HepG2 (cell line): Measurements from ENCODE around the gene AURKA. TPM values are rescaled to one million over a fixed set of nuclear protein-coding genes. Genes with fewer than 3 reads are reported as not detected.

Experiments
- ATAC-seq: fragments of 200-7000 bp; cut with Tn5 transposase; 3 replicates; pipeline ENCODE4 v1.9.1; 2020; ENCODE audit warnings: mild to moderate bottlenecking, moderate library complexity
- BruUV-seq: library from RNA; stranded (reverse); fragments of 400-500 nt; replicated peaks from 2 replicates; lab custom pipeline; 2021; lab: Mats Ljungman, UMichigan
- CTCF ChIA-PET: fragments of 300-600 bp; formaldehyde crosslinking; extraction: SDS; loops from one replicate; lab custom pipeline; 2021; ENCODE audit warnings: low total read pairs, inconsistent platforms, low intra/inter-chr PET ratio; lab: Yijun Ruan, JAX
- POLR2A ChIA-PET: fragments of 350-600 bp; sonication (Branson Sonifier 250); formaldehyde crosslinking; loops from one replicate; lab custom pipeline; 2020; ENCODE audit warnings: antibody characterized with exemption, inconsistent platforms; lab: Yijun Ruan, JAX
- DNase-seq: peaks from one replicate; pipeline ENCODE4 v3.0.0-alpha.2; 2015; ENCODE audit warnings: low spot score
- FAIRE-seq: peaks from 3 replicates; lab custom pipeline; 2011; peaks lifted over from hg19 to GRCh38; lab: Jason Lieb, UNC
- H2AFZ ChIP-seq: one replicate; pipeline ENCODE4 v1.6.1; 2011; ENCODE audit warnings: low read length, inconsistent platforms
- H3K27ac ChIP-seq: fragments of 300-600 bp; 3 replicates; pipeline ENCODE4 v1.8.0; 2011; ENCODE audit warnings: mixed run types, mild to moderate bottlenecking, mixed read lengths, low read length, inconsistent platforms; ENCODE audit not compliant: insufficient read depth; ENCODE audit errors: extremely low read length
- H3K27me3 ChIP-seq, 2 experiments: fragments of 200-600 bp in 1 of 2; 2 replicates in 1 of 2; 3 replicates in 1 of 2; pipeline versions ENCODE4 v1.6.0 to v1.8.0; 2011; ENCODE audit warnings: low read length in 2 of 2, mild to moderate bottlenecking in 2 of 2, moderate library complexity in 2 of 2, inconsistent platforms in 1 of 2; ENCODE audit not compliant: insufficient read depth in 2 of 2, control insufficient read depth in 1 of 2
- H3K36me3 ChIP-seq, 2 experiments: fragments of 200-600 bp in 1 of 2; replicated peaks in 1 of 2; 2 replicates in 1 of 2; 3 replicates in 1 of 2; pipeline versions ENCODE4 v1.5.1 to v1.8.0; 2011; ENCODE audit warnings: low read length in 2 of 2, inconsistent platforms in 1 of 2; ENCODE audit not compliant: insufficient read depth in 2 of 2, control insufficient read depth in 1 of 2
- H3K4me1 ChIP-seq: 2 replicates; pipeline ENCODE4 v1.5.1; 2012; ENCODE audit warnings: low read length, inconsistent platforms; ENCODE audit not compliant: insufficient read depth
- H3K4me2 ChIP-seq: 2 replicates; pipeline ENCODE4 v1.6.0; 2011; ENCODE audit warnings: low read depth, low read length, inconsistent platforms
- H3K4me3 ChIP-seq, 3 experiments: fragments of 200-600 bp in 1 of 3; sonication (generic), shearing (Covaris generic) in 1 of 3; replicated peaks in 1 of 3; 2 replicates each; pipeline ENCODE4 v1.5.1; 2011 to 2016; ENCODE audit warnings: low read length in 3 of 3, inconsistent platforms in 2 of 3, low read depth in 2 of 3, mild to moderate bottlenecking in 2 of 3, control low read depth in 1 of 3, mixed read lengths in 1 of 3; ENCODE audit not compliant: insufficient read depth in 1 of 3
- H3K79me2 ChIP-seq: one replicate; pipeline ENCODE4 v1.6.1; 2011; ENCODE audit warnings: low read length, inconsistent platforms; ENCODE audit not compliant: insufficient read depth
- H3K9ac ChIP-seq: 2 replicates; pipeline ENCODE4 v1.6.0; 2011; ENCODE audit warnings: mild to moderate bottlenecking, low read depth, low read length, inconsistent platforms; ENCODE audit not compliant: insufficient read depth
- H3K9me3 ChIP-seq: 2 replicates; pipeline ENCODE4 v1.5.1; 2012; ENCODE audit warnings: mild to moderate bottlenecking, low read length
- H4K20me1 ChIP-seq: 2 replicates; pipeline ENCODE4 v1.6.0; 2011; ENCODE audit warnings: inconsistent platforms, mild to moderate bottlenecking, low read length, moderate library complexity; ENCODE audit not compliant: insufficient read depth
- JUN ChIP-seq: sonication (generic); formaldehyde crosslinking; IDR thresholded peaks from 2 replicates; pipeline ENCODE4 v1.4.0; 2020; ENCODE audit warnings: mild to moderate bottlenecking, missing genetic modification reagents
- NFE2L2 ChIP-seq: fragments of 150-350 bp; IDR thresholded peaks from 2 replicates; pipeline ENCODE4 v1.6.1; 2014; ENCODE audit warnings: low read length
- NRL ChIP-seq: sonication (generic); formaldehyde crosslinking; IDR thresholded peaks from 2 replicates; pipeline ENCODE4 v1.5.0; 2020; ENCODE audit warnings: missing genetic modification reagents, mild to moderate bottlenecking, moderate library complexity, borderline replicate concordance
- RAD51 ChIP-seq: fragments of 450-650 bp; IDR thresholded peaks from 2 replicates; pipeline ENCODE4 v1.6.1; 2016; ENCODE audit warnings: borderline replicate concordance
- RBFOX2 ChIP-seq: fragments of 200-400 bp; formaldehyde crosslinking; IDR thresholded peaks from 2 replicates; pipeline ENCODE4 v1.6.1; 2017; ENCODE audit warnings: low read depth, mild to moderate bottlenecking, low read length
- REL ChIP-seq: sonication (generic); formaldehyde crosslinking; conservative IDR thresholded peaks from 2 replicates; pipeline ENCODE4 v1.8.0; 2022; ENCODE audit warnings: mild to moderate bottlenecking, missing genetic modification reagents, moderate library complexity
- SAP130 ChIP-seq: IDR thresholded peaks from 2 replicates; pipeline ENCODE4 v1.6.1; 2016; ENCODE audit warnings: low read depth
- TFAP4 ChIP-seq: sonication (generic); IDR thresholded peaks from 2 replicates; pipeline ENCODE4 v1.6.1; 2016; ENCODE audit warnings: low read depth, borderline replicate concordance
- YEATS2 ChIP-seq: sonication (generic); formaldehyde crosslinking; IDR thresholded peaks from 2 replicates; pipeline ENCODE4 v1.4.0; 2020; ENCODE audit warnings: missing genetic modification reagents, borderline replicate concordance
- ZFYVE20 ChIP-seq: sonication (generic); formaldehyde crosslinking; IDR thresholded peaks from 2 replicates; pipeline ENCODE4 v1.8.0; 2023; ENCODE audit warnings: low read depth, mild to moderate bottlenecking, moderate library complexity, missing genetic modification reagents, borderline replicate concordance
- ZNF451 ChIP-seq: sonication (generic); formaldehyde crosslinking; IDR thresholded peaks from 2 replicates; pipeline ENCODE4 v1.5.0; 2020; ENCODE audit warnings: mild to moderate bottlenecking, missing genetic modification reagents
- ZNF678 ChIP-seq: sonication (generic); formaldehyde crosslinking; IDR thresholded peaks from 2 replicates; pipeline ENCODE4 v1.4.0; 2020; ENCODE audit warnings: mild to moderate bottlenecking, missing genetic modification reagents
- ZNF713 ChIP-seq: sonication (generic); formaldehyde crosslinking; IDR thresholded peaks from 2 replicates; pipeline ENCODE4 v1.4.0; 2020; ENCODE audit warnings: mild to moderate bottlenecking, missing genetic modification reagents
- ZNF841 ChIP-seq: sonication (generic); formaldehyde crosslinking; IDR thresholded peaks from 2 replicates; pipeline ENCODE4 v1.8.1; 2023; ENCODE audit warnings: missing genetic modification reagents, borderline replicate concordance
- ZSCAN12 ChIP-seq: sonication (generic); formaldehyde crosslinking; IDR thresholded peaks from 2 replicates; pipeline ENCODE4 v1.9.0; 2021; ENCODE audit warnings: mild to moderate bottlenecking, missing genetic modification reagents
- WGBS: methylation state at CpG from one replicate; pipeline ENCODE4 v1.1.6; 2017; ENCODE audit warnings: low lambda C conversion rate; 5-methylcytosine and 5-hydroxymethylcytosine counted together
- in situ Hi-C: cut with HindIII; loops from 2 replicates; pipeline ENCODE4 v1.10.0; 2017; ENCODE audit warnings: low pct_unique_long_range_greater_than_20kb; ENCODE audit not compliant: extremely low pct_ligation_motif_present
- intact Hi-C: fragments of 100-400 bp; cut with micrococcal nuclease; formaldehyde crosslinking; loops from one replicate; pipeline ENCODE4 v1.10.0; 2022; ENCODE audit not compliant: unreplicated experiment
- polyA plus RNA-seq, 8 experiments: library from polyadenylated mRNA; depleted of rRNA in 3 of 8; stranded (reverse) in 7 of 8; unstranded in 1 of 8; fragments of >200 nt; fragmentation: Illumina TruSeq in 4 of 8; extraction: Trizol in 4 of 8; gene quantifications; 2 replicates each; pipeline versions ENCODE4 v1.2.1 to v1.2.3, GENCODE V29; 2011 to 2016; ENCODE audit warnings: low read depth in 4 of 8, missing spikeins in 1 of 8, mixed read lengths in 1 of 8; ENCODE audit not compliant: insufficient read depth in 1 of 8
- total RNA-seq, 5 experiments: library from RNA; depleted of rRNA; stranded (reverse); fragments of >200 nt; fragmentation: Illumina TruSeq; extraction: Trizol; gene quantifications; 2 replicates each; pipeline ENCODE4 v1.2.3, GENCODE V29; 2016; ENCODE audit warnings: low read depth in 1 of 5
- TF ChIP-seq, protein P1 (sequence below): sonication (generic); formaldehyde crosslinking; IDR thresholded peaks from 2 replicates; pipeline ENCODE4 v1.8.0; 2022; ENCODE audit warnings: missing genetic modification reagents, mild to moderate bottlenecking, borderline replicate concordance
- TF ChIP-seq, protein P2 (sequence below): sonication (generic); formaldehyde crosslinking; IDR thresholded peaks from 2 replicates; pipeline ENCODE4 v1.5.1; 2020; ENCODE audit warnings: mild to moderate bottlenecking, missing genetic modification reagents, moderate library complexity
- TF ChIP-seq, protein P3 (sequence below): IDR thresholded peaks from 2 replicates; pipeline ENCODE4 v1.6.1; 2012; ENCODE audit warnings: low read depth, low read length, improper control_type of control experiment
- TF ChIP-seq, protein P4 (sequence below): sonication (generic); formaldehyde crosslinking; IDR thresholded peaks from 2 replicates; pipeline ENCODE4 v1.4.0; 2020; ENCODE audit warnings: missing genetic modification reagents

Gene AURKA
- total and polyA plus RNA-seq, 2 of the 13 experiments (the other 11 are each of a cell fraction or from before 2014, with no cell fraction given): 96.4 to 224 TPM

DNA sequence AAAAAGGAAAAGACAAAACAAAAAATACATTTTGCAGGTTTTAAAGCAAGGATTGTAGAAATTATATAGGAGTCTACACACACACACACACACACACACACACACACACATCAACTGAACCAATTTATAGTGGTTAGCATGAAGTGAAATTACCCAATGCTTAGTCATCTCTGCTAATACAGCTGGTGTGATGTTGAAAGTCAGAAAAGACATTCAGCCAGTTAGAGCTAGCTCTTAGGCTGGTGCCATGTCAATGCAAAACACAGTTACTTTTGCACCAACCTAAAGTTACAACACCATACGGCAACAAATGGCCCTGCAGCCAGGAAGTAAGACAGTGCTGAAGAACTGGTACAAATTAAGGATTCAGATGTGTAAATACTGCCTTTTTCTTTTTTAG lies 18.1 kb downstream of the AURKA start:
- Histone ChIP-seq H3K36me3 (peaks cover 39 to 94% of the 10 kb centered on the region in 2 experiments), H3K4me2 (no peak overlapping the region), H2AFZ (no peak overlapping the region), H3K79me2 (peaks cover 59% of the 10 kb centered on the region), H3K9ac (no peak overlapping the region), H3K9me3 (no peaks in the 10 kb centered on the region), H3K27ac (peak overlapping the region; percentile 14), H3K4me3 (no peak overlapping the region), H3K4me1 (no peaks in the 10 kb centered on the region), H4K20me1 (peaks cover 5% of the 10 kb centered on the region; the same call in 1 of the 2 replicates), H3K27me3 (no peaks in the 10 kb centered on the region)
- no TSS peak for BruUV-seq
- peak; percentile 70 for DNase-seq
- ChIA-PET POLR2A (interaction anchor here (1.0 to 4.4 kb wide), 4 partner anchors 9 to 18 kb away, joined by 3 to 14 read pairs (median 4); partner anchors contain the start of genes AURKA, CSTF1 and FAM210B), CTCF (no interaction called here)
- no peak for FAIRE-seq
- ATAC-seq: peak; percentile 55
- 77% methylated on average over 1 of the region's 1 CpG for WGBS
- in situ Hi-C loops (no loop called here), intact Hi-C loops (no loop called here)
- TF ChIP-seq NFE2L2 (peak; percentile 44; the same call in 1 of the 2 replicates), ZFYVE20 (no peak), SAP130 (peak; percentile 70), TFAP4 (peak; percentile 93), ZSCAN12 (CRISPR knock-in tag) (no peak), RAD51 (no peak), RBFOX2 (no peak), JUN (CRISPR knock-in tag) (no peak), REL (CRISPR knock-in tag) (no peak), ZNF678 (no peak), NRL (no peak), ZNF841 (CRISPR knock-in tag) (no peak), ZNF451 (CRISPR knock-in tag) (no peak), ZNF713 (CRISPR knock-in tag) (no peak), YEATS2 (0 out of 2 replicates have a peak, but pooled peaks have one; percentile 22)
- TF ChIP-seq, protein P1, sequence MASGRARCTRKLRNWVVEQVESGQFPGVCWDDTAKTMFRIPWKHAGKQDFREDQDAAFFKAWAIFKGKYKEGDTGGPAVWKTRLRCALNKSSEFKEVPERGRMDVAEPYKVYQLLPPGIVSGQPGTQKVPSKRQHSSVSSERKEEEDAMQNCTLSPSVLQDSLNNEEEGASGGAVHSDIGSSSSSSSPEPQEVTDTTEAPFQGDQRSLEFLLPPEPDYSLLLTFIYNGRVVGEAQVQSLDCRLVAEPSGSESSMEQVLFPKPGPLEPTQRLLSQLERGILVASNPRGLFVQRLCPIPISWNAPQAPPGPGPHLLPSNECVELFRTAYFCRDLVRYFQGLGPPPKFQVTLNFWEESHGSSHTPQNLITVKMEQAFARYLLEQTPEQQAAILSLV (CRISPR knock-in tag): no peak
- TF ChIP-seq, protein P2, sequence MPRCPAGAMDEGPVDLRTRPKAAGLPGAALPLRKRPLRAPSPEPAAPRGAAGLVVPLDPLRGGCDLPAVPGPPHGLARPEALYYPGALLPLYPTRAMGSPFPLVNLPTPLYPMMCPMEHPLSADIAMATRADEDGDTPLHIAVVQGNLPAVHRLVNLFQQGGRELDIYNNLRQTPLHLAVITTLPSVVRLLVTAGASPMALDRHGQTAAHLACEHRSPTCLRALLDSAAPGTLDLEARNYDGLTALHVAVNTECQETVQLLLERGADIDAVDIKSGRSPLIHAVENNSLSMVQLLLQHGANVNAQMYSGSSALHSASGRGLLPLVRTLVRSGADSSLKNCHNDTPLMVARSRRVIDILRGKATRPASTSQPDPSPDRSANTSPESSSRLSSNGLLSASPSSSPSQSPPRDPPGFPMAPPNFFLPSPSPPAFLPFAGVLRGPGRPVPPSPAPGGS (CRISPR knock-in tag): no peak
- TF ChIP-seq, protein P3, sequence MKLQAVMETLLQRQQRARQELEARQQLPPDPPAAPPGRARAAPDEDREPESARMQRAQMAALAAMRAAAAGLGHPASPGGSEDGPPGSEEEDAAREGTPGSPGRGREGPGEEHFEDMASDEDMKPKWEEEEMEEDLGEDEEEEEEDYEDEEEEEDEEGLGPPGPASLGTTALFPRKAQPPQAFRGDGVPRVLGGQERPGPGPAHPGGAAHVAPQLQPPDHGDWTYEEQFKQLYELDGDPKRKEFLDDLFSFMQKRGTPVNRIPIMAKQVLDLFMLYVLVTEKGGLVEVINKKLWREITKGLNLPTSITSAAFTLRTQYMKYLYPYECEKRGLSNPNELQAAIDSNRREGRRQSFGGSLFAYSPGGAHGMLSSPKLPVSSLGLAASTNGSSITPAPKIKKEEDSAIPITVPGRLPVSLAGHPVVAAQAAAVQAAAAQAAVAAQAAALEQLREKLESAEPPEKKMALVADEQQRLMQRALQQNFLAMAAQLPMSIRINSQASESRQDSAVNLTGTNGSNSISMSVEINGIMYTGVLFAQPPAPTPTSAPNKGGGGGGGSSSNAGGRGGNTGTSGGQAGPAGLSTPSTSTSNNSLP: peak; percentile 92
- TF ChIP-seq, protein P4, sequence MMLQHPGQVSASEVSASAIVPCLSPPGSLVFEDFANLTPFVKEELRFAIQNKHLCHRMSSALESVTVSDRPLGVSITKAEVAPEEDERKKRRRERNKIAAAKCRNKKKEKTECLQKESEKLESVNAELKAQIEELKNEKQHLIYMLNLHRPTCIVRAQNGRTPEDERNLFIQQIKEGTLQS (CRISPR knock-in tag): peak; percentile 44; the same call in 1 of the 2 replicates
